Retinal pigment epithelial cell (primary cell): ENCODE measurements around the gene CCDC54.
"Not testable (repeated sequence)": the region's sequence is repeated elsewhere in the genome, so short reads cannot be mapped to it uniquely, and the experiment has no call there.

Experiments
- DNase-seq: peaks from one replicate; pipeline ENCODE4 v3.0.0-alpha.2; 2010; ENCODE audit warnings: low read depth
- H3K4me3 ChIP-seq: 2 replicates; pipeline ENCODE4 v1.5.1; 2011; ENCODE audit warnings: mild to moderate bottlenecking, low read length, control low read depth, moderate library complexity
- CTCF ChIP-seq: conservative IDR thresholded peaks from 2 replicates; pipeline ENCODE4 v1.5.1; 2011; ENCODE audit warnings: low read depth, low read length, control low read depth, inconsistent platforms

CCDC54 gene

DNA sequence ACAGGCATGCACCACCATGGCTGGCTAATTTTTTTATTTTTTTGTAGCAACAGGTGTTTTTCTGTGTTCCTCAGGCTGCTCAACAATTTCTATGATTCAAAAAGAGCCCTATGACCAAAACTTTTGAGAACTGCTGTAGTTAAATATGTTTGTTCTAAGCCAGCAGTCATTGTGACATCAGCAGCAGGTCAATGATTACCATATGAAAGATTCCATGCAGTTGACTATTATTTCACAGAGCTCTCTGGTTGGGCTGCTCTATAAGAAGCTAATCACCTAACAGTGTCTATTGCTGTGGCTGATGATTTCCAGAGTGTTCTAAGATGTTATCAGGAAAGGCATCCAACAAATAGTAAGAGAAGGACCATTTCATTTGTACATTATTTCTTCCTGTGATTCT lies at the start of gene CCDC54:
Gene CCDC54 (plus strand): TSS at position 289 of the 400 bp plus-strand sequence. CDS start 149 bp downstream, outside the sequence.
- TF ChIP-seq CTCF = no peak
- no peak for DNase-seq
- H3K4me3 ChIP-seq = no peak within 1 kb of the TSS

DNA sequence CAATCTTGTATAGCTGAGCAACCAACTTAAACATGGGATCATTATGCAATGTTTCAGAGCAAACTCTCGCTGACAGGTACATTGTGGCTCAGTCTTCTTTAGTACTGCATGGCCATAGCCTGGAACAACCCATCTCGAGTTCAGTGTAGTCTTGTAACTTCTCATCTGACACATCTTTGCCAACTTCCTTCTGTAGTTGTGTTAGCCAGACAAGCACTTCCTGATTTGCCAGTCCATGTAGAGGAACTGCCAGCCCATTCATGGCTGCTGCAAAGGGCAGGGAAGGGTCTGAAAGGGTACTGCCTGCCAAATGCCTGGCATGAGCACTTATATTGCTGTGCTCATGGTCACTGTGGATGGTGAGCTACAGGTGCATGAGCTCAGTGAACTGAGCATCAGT lies 49.2 kb upstream of the CCDC54 start:
- DNase-seq = no peak
- TF ChIP-seq CTCF = no peak
- no peak overlapping the region for H3K4me3 ChIP-seq

DNA sequence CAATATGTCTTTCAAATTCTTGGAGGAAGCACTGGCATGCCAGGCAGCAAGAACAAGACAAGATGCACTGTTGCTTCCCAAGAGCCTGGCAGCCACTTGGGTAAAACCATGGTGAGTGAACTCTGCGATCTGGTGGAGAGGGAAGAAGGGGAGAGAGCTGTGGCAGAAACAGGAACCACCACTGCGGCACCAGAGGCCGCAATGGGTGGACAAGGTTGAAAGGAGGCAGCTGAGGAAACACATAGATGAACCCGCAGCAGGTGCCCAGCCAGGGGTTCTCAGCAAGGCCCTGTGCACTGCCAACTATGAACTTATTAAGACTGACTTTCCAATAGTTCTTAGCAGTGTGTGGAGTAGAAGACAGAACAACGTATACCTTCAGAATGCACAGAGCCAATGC lies 48.2 kb upstream of the CCDC54 start:
- no peak for DNase-seq
- TF ChIP-seq CTCF = no peak
- no peak overlapping the region for H3K4me3 ChIP-seq

DNA sequence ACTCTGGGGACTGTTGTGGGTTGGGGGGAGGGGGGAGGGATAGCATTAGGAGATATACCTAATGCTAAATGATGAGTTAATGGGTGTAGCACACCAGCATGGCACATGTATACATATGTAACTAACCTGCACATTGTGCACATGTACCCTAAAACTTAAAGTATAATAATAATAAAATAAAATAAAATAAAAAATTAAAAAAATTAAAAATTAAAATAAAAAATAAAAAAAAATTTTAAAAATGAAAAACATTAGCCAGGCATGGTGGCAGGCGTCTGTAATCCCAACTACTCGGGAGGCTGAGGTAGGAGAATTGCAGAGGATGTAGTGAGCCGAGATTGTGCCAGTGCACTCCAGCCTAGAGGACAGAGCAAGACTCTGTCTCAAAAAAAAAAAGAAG lies 37.5 kb upstream of the CCDC54 start:
- H3K4me3 ChIP-seq, DNase-seq: not testable (repeated sequence)

- no peak overlapping the region for H3K4me3 ChIP-seq
- TF ChIP-seq CTCF = no peak
- no peak for DNase-seq
Measured at GRCh38 chr3:107344722-107345121, 32.5 kb upstream of the CCDC54 start.

DNA sequence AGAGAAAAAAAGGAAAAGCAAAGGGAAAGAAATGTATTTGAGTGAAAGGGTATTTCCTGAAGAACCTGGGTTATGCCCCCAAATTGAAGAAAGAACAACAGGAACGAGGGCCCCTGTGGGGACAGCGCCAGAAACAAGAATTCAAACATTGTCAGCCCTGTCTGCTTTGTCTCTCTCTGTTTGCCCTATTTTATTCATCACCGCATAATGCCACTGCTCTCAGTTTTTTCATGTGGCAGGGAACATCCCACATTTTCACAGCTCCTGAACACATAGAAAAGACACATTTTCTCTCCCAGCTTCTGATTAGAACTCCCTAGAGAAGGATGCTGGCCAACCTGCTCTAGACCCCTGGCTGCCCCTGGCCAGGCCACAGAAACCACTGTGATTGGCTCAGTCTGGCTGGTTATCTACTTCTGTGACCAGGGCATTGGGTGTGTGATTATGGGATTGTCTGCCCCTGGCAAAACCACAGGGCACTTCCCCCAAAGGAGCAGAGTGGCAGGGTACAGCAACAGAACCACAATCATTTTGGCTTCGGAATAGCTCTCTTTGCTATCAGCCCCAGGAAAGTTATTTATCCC lies 31.3 kb upstream of the CCDC54 start:
- H3K4me3 ChIP-seq = no peak overlapping the region
- TF ChIP-seq CTCF = no peak
- DNase-seq = no peak

GRCh38 chr3:107346564-107346963 lies 30.7 kb upstream of the CCDC54 start:
- no peak for DNase-seq
- no peak for TF ChIP-seq CTCF
- no peak overlapping the region for H3K4me3 ChIP-seq

- H3K4me3 ChIP-seq = no peak overlapping the region
- DNase-seq = no peak
- TF ChIP-seq CTCF = no peak
Measured at GRCh38 chr3:107347751-107348150, 29.5 kb upstream of the CCDC54 start.
